Ureter (tissue), 1 donor: Measurements from ENCODE around the gene TIMP2. TPM values are rescaled to one million over a fixed set of nuclear protein-coding genes. Genes with fewer than 3 reads are reported as not detected.
"Not testable (repeated sequence)": the region's sequence is repeated elsewhere in the genome, so short reads cannot be mapped to it uniquely, and the experiment has no call there.

Source experiments
- DNase-seq: peaks from one replicate; pipeline ENCODE4 v3.0.0-alpha.2; 2020; ENCODE audit warnings: low spot score
- total RNA-seq: library from RNA; stranded (reverse); gene quantifications from one replicate; pipeline ENCODE4 v1.2.4, GENCODE V29; 2023
- donor health status: DM: yes; HTN: yes; CAD: no.

The TIMP2 gene
- total RNA-seq, 1 donor from 2014 or later = 118 TPM

- DNase-seq = no peak
These were observed 54.6 kb downstream of the TIMP2 start for GRCh38 chr17:78870621-78871020.

DNA sequence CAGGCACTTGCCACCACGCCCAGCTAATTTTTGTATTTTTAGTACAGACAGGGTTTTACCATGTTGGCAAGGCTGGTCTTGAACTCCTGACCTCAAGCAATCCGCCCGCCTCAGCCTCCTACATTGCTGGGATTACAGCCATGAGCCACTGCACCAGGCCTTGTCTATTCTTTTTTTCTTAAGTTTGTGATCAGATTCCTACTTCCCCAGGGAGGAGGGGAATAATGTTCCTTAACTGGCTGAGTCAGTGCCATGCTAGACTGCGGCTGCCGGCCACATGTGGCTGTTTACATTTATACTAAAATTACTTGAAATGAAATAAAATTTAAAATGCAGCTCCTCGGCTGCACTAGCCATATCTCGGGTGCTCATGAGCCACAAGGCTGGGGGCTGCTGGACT is 56.8 kb downstream of the TIMP2 start:
- DNase-seq = no peak

DNA sequence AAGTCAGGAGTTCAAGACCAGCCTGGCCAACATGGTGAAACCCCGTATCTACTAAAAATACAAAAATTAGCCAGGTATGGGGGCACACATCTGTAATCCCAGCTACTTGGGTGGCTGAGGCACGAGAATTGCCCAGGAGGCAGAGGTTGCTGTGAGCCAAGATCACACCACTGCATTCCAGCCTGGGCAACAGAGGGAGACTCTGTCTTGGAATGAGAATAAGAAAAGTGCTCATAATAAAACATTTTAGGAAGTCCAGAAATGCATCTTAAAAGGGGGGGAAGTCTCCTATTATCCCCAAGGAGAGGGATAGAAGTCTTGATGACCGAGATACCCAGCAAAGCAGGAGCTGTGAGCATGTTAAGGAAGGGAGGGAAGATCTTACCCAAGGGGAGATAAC is 58.1 kb downstream of the TIMP2 start:
- DNase-seq = not testable (repeated sequence)

DNA sequence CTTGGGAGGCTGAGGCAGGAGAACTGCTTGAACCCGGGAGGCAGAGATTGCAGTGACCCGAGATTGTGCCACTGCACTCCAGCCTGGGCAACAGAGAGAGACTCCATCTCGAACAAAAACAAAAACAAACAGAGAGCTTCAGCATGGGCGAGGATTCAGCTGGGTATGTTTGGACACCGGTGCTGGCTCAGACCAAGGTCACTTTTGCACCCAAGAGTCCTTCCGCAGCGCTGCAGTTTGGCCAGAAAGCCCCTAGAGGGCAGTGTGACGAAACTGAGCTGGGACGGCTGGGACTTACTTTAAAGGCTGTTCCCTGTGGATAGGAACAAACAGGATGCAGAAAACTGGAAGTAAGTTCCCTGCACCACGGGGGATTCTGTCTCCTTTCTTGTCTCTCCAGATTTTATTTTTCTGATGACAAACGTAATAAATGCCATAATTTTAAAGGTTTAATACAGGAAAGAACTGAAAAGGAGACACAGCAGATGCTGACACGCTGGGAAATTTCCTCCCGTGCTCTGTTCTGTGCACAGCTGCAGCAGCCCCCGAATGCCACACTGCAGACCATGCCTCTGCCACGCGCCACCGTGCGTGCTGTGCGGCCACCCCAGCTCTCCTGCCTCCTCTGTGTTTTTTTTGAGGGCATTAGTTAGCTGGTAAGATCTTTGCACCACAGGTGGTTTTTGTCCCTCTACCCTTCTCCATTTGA is 59.4 kb downstream of the TIMP2 start:
- DNase-seq = peak; percentile 86

DNA sequence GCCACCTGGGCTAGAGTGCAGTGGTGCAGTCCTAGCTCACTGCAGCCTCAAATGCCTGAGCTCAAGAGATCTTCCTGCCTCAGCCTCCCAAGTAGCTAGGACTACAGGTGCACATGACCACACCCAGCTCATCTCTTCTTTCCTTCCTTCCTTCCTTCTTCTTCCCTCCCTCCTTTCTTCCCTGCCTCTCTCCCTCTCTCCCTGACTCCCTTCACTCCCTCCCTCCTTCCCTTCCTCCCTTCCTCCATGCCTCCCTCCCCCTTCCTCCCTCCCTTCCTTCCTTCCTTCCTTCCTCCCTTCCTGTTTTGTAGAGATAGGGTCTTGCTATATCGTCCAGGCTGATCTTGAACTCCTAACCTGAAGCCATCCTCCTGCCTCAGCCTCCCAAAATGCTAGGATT is 61.1 kb downstream of the TIMP2 start:
- no peak for DNase-seq

- peak; percentile 86 for DNase-seq
These were observed 62.8 kb downstream of the TIMP2 start for GRCh38 chr17:78862073-78863023.

DNA sequence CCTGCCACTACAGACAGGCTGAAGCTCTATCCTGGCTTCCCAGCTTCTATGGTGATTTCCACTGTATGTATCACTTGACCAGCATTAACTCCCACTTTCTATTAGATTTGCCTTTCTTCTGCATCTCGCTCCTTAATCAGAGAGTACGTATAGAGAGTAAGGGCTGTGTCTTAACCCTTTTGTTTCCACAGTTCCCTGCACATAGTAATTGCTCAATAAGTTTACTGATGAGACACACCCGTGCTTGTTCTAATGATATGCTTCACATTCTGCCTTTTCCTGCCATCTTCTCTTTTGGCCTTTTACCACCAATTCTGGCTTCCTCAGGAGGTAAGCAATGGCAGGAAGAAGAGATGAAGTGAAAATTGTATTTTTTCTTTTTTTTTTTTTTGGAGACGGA is 64.0 kb downstream of the TIMP2 start:
- no peak for DNase-seq

- no peak for DNase-seq
These were observed 66.1 kb downstream of the TIMP2 start for GRCh38 chr17:78859051-78859450.

GRCh38 chr17:78857266-78857665 is 67.9 kb downstream of the TIMP2 start:
- no peak for DNase-seq

DNA sequence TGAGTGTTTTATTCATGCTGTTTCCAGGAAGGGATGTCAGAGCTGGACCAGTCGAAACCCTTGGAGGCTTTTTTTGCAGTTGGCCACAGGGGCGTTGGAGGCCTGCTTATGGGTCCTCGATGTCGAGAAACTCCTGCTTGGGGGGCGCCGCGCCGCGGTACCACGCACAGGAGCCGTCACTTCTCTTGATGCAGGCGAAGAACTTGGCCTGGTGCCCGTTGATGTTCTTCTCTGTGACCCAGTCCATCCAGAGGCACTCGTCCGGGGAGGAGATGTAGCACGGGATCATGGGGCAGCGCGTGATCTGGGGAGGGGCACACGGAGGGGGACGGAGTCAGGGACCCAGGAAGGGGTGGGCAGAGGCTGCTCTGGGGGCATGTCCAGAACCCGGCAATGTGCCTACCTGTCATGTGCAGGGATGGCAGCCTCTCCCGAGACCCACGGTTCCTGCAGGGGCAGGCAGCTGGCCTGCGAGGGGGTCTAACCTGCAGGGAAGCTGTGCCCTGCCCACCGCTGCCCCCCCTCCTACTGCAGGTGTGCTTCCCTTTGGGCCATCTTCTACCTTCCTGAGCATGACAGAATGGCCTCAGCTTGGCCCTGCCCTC is 69.5 kb downstream of the TIMP2 start:
- no peak for DNase-seq

- DNase-seq = no peak
These were observed 70.7 kb downstream of the TIMP2 start for GRCh38 chr17:78854508-78854907.

- no peak for DNase-seq
These were observed 71.2 kb downstream of the TIMP2 start for GRCh38 chr17:78853926-78854394.

DNA sequence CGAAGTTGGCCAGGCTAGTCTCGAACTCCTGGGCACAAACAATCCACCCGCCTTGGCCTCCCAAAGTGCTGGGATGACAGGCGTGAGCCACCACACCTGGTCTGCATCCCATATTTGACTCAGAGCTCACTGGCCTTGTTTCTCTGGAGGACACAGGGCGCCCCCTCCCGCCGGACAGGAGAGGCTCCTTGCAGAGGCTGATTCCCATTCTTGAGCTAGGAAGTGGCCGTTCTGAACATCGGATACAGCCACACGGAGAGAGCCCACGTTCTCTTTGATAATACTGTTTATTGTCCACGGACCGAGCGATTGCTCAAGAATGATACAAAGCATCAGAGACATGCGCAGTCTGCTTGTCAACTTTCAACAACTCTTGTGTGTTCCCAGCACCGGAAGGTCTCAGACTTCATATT is 72.5 kb downstream of the TIMP2 start:
- DNase-seq = no peak

- no peak for DNase-seq
These were observed 76.2 kb downstream of the TIMP2 start for GRCh38 chr17:78849026-78849425.

GRCh38 chr17:78847052-78847451 is 78.1 kb downstream of the TIMP2 start:
- no peak for DNase-seq

- no peak for DNase-seq
These were observed 80.7 kb downstream of the TIMP2 start for GRCh38 chr17:78844301-78845005.

DNA sequence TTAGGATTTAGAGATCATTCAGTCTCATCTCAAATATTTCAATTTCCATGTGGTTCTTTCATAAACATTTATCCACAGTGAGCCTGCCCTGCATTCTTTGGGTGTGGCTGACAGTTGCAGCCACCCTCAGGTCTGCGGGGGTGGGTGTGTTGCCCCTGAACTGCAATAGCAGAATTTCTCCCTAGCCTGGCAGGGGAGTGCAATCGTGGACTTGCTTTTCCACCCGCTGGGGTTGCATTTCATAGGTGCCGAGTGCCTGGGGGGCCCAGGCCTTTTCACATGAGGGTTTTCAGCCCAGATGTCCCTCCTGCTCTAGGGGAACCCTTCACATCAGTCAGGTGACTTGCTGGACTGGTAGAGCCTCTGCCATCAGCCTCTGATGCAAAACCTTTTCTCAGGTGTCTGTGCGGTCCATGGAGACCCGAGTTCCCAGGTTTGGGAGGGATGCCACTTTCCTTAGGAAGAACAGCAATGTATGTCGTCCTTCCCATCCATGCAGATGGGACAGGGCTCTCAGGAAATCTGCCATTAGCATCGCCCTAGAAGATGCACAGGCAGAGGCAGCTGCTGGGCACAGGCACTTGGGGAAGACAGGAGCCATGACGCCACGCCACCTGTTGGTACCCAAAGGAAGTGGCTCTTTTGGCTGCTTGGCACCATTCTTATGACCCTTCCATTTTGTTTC is 82.2 kb downstream of the TIMP2 start:
- no peak for DNase-seq

DNA sequence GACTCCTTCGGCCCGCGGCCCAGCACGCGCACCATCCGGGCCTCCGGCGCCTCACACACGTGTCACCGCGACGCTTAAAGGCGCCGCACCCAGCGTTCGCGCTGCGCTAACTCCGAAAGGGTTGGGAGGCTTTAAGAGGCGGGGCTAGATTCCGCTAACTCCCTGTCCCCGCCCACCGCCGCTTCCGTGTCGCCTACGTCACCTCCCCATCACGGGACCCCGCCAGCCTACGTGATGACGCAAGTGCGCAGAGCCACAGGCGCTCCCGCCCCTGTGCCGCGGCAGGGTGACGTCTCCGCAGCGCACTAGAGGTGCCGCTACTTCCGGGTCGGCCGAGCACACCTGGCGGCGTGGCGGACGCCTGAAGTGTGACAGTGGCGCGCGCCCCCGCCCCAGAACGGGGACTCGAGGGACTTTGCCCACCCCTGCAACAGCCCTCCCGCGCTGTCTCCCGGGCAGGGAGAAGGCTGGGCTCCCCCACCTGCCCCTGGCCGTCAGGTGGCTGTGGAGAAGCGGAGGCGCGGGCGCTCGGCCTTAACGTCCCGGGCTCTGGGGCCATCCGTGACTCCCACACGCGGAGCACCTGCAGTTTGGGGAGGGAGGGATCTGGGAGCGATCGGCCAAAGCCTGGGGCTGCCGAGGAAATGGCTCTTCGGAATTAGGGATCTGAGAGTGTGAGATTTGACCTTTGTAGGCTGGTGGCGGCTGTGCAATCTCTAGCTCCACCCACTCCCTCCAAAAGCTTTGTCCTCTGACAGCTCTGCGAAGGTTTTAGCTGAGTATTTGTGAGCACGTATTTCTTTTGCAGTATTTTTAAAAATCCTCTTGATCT is 84.2 kb downstream of the TIMP2 start, which contains the start of gene USP36:
TSS of gene USP36 (minus strand) at position 35 of the 832 bp plus-strand sequence. CDS start 4,451 bp downstream, outside the sequence.
- peak; percentile 100 for DNase-seq

DNA sequence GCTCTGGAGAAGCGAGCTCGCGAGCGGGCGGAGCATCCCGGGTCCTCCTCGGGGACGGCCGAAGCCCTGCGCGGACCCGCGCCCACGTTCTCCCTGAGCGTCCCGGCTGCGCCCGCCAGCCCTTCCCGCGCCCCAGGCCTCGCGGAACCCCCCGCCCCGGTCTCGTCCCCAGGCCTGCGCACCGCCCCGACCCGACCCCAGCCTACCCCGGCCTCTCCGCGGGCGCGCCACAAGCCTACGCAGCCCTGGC is 84.7 kb downstream of the TIMP2 start:
- no peak for DNase-seq

- DNase-seq = no peak
These were observed 85.2 kb downstream of the TIMP2 start for GRCh38 chr17:78839762-78840529.
